ENCODE data around the gene PDPK1. TPM values are rescaled to one million over a fixed set of nuclear protein-coding genes. Genes with fewer than 3 reads are reported as not detected.

The PDPK1 gene
- total RNA-seq, 1 donor from 2014 or later = 13.9 TPM

GRCh38 chr16:2492292-2492691 is 45.5 kb upstream of the PDPK1 start:
- H3K27me3 Mint-ChIP-seq (ENCODE audit: insufficient read depth, low read depth) = peaks cover 6% of the 10 kb centered on the region
- H3K27ac Mint-ChIP-seq = no peak overlapping the region
- no peak for DNase-seq (ENCODE audit: low spot score)

GRCh38 chr16:2493605-2494004 is 44.2 kb upstream of the PDPK1 start:
- no peaks in the 10 kb centered on the region for H3K79me2 ChIP-seq (ENCODE audit: low read depth)
- no peaks in the 10 kb centered on the region for H3K4me1 ChIP-seq
- Mint-ChIP-seq H3K9me3 (no peaks in the 10 kb centered on the region), H3K4me1 (no peaks in the 10 kb centered on the region), H3K4me3 (no peak overlapping the region), H3K36me3 (peaks cover 3% of the 10 kb centered on the region), H3K27ac (no peak overlapping the region), H3K27me3 (ENCODE audit: insufficient read depth, low read depth) (peaks cover 3% of the 10 kb centered on the region)
- H4K20me1 ChIP-seq (ENCODE audit: low read depth) = no peaks in the 10 kb centered on the region
- no peak overlapping the region for H2AFZ ChIP-seq (replicated peaks)
- H3K9ac ChIP-seq = no peak overlapping the region
- H3K9me3 ChIP-seq (ENCODE audit: low read depth) = no peaks in the 10 kb centered on the region
- no peak for TF ChIP-seq EZH2phosphoT487 (IDR thresholded peaks at IDR 0.05)
- TF ChIP-seq CTCF (IDR thresholded peaks at IDR 0.05) = no peak
- no peak for TF ChIP-seq EZH2 (IDR thresholded peaks at IDR 0.05)
- no peaks in the 10 kb centered on the region for H3F3A ChIP-seq (ENCODE audit: low read depth)
- no peak for DNase-seq (ENCODE audit: low spot score)
- no peaks in the 10 kb centered on the region for H3K27me3 ChIP-seq
- no peak overlapping the region for H3K4me2 ChIP-seq
- no peaks in the 10 kb centered on the region for H3K36me3 ChIP-seq
- no peak overlapping the region for H3K4me3 ChIP-seq
- H3K27ac ChIP-seq = no peak overlapping the region

More at GRCh38 chr16:2492292-2492691, 45.5 kb upstream of the PDPK1 start:
- H3K27me3 ChIP-seq = no peaks in the 10 kb centered on the region
- H3K4me2 ChIP-seq = no peak overlapping the region
- H3K4me3 ChIP-seq = no peak overlapping the region
- no peak overlapping the region for H3K27ac ChIP-seq
- no peaks in the 10 kb centered on the region for H4K20me1 ChIP-seq (ENCODE audit: low read depth)
- Mint-ChIP-seq H3K36me3 (no peaks in the 10 kb centered on the region), H3K4me1 (peaks cover 3% of the 10 kb centered on the region), H3K4me3 (no peak overlapping the region), H3K9me3 (no peaks in the 10 kb centered on the region)
- no peaks in the 10 kb centered on the region for H3F3A ChIP-seq (ENCODE audit: low read depth)
- no peaks in the 10 kb centered on the region for H3K4me1 ChIP-seq
- H3K79me2 ChIP-seq (ENCODE audit: low read depth) = no peaks in the 10 kb centered on the region
- H3K9ac ChIP-seq = peak overlapping the region; percentile 20
- H3K9me3 ChIP-seq (ENCODE audit: low read depth) = no peaks in the 10 kb centered on the region
- TF ChIP-seq EZH2phosphoT487 (IDR thresholded peaks at IDR 0.05) = no peak
- no peak for TF ChIP-seq EZH2 (IDR thresholded peaks at IDR 0.05)
- TF ChIP-seq CTCF (IDR thresholded peaks at IDR 0.05) = no peak
- H3K36me3 ChIP-seq = no peaks in the 10 kb centered on the region
- no peak overlapping the region for H2AFZ ChIP-seq (replicated peaks)

- Histone ChIP-seq H2AFZ (replicated peaks) (no peak overlapping the region), H3F3A (ENCODE audit: low read depth) (no peaks in the 10 kb centered on the region), H3K4me2 (no peak overlapping the region), H3K27me3 (no peaks in the 10 kb centered on the region), H3K27ac (no peak overlapping the region), H3K36me3 (no peaks in the 10 kb centered on the region), H3K9ac (no peak overlapping the region), H3K79me2 (ENCODE audit: low read depth) (no peaks in the 10 kb centered on the region), H3K9me3 (ENCODE audit: low read depth) (no peaks in the 10 kb centered on the region), H3K4me3 (no peak overlapping the region), H4K20me1 (ENCODE audit: low read depth) (no peaks in the 10 kb centered on the region), H3K4me1 (no peaks in the 10 kb centered on the region)
- no peak overlapping the region for H3K4me3 Mint-ChIP-seq
- H3K36me3 Mint-ChIP-seq = peaks cover 3% of the 10 kb centered on the region
- TF ChIP-seq EZH2phosphoT487 (IDR thresholded peaks at IDR 0.05) (no peak), EZH2 (IDR thresholded peaks at IDR 0.05) (no peak), CTCF (IDR thresholded peaks at IDR 0.05) (no peak)
- no peaks in the 10 kb centered on the region for H3K4me1 Mint-ChIP-seq
- H3K27me3 Mint-ChIP-seq (ENCODE audit: insufficient read depth, low read depth) = peaks cover 3% of the 10 kb centered on the region
- no peaks in the 10 kb centered on the region for H3K9me3 Mint-ChIP-seq
- H3K27ac Mint-ChIP-seq = no peak overlapping the region
- no peak for DNase-seq (ENCODE audit: low spot score)
These were observed 43.2 kb upstream of the PDPK1 start for GRCh38 chr16:2494616-2495015.
